GM12878 (cell line): Measurements from ENCODE around the gene AP3B2. TPM values are rescaled to one million over a fixed set of nuclear protein-coding genes. Genes with fewer than 3 reads are reported as not detected.

Experiments
- ATAC-seq: fragments of 200-7000 bp; cut with Tn5 transposase; 3 replicates; pipeline ENCODE4 v1.9.1; 2020; ENCODE audit warnings: mild to moderate bottlenecking, moderate library complexity
- BruUV-seq: library from RNA; stranded (reverse); fragments of 400-500 nt; replicated peaks from 2 replicates; lab custom pipeline; 2021; lab: Mats Ljungman, UMichigan
- CTCF ChIA-PET: fragments of 300-600 bp; sonication (Branson Sonifier 250); formaldehyde crosslinking; extraction: SDS; loops from one replicate; lab custom pipeline; 2021; ENCODE audit warnings: inconsistent platforms; lab: Yijun Ruan, JAX
- POLR2A ChIA-PET: fragments of 350-600 bp; formaldehyde crosslinking; extraction: SDS; loops from one replicate; lab custom pipeline; 2021; ENCODE audit warnings: inconsistent platforms; lab: Charles Lee
- RAD21 ChIA-PET: fragments of 300-600 bp; sonication (Branson Sonifier 250); formaldehyde crosslinking; loops from one replicate; lab custom pipeline; 2023; ENCODE audit warnings: antibody characterized with exemption; ENCODE audit not compliant: unreplicated experiment; lab: Charles Lee
- SMC1A ChIA-PET: fragments of 300-600 bp; sonication (Branson Sonifier 250); formaldehyde crosslinking; loops from one replicate; lab custom pipeline; 2023; ENCODE audit not compliant: unreplicated experiment, uncharacterized antibody; lab: Charles Lee
- DNase-seq: peaks from one replicate; pipeline ENCODE4 v3.0.0-alpha.2; 2011; ENCODE audit warnings: low read depth, low spot score
- FAIRE-seq: peaks from 3 replicates; lab custom pipeline; 2011; peaks lifted over from hg19 to GRCh38; lab: Jason Lieb, UNC
- H2AFZ ChIP-seq: 2 replicates; pipeline ENCODE4 v1.6.0; 2011; ENCODE audit warnings: low read depth, low read length, control low read depth; ENCODE audit not compliant: control insufficient read depth
- H3K27ac ChIP-seq: 2 replicates; pipeline ENCODE4 v1.5.1; 2011; ENCODE audit warnings: control low read depth; ENCODE audit not compliant: control insufficient read depth, insufficient read depth
- H3K27me3 ChIP-seq, 2 experiments: replicated peaks in 1 of 2; 2 replicates each; pipeline versions ENCODE4 v1.6.0 to v1.6.1; 2011; ENCODE audit warnings: low read length in 1 of 2; ENCODE audit not compliant: control insufficient read depth in 2 of 2, insufficient read depth in 2 of 2
- H3K36me3 ChIP-seq, 2 experiments: 2 replicates each; pipeline ENCODE4 v1.5.1; 2011; ENCODE audit warnings: low read length in 1 of 2; ENCODE audit not compliant: control insufficient read depth in 2 of 2, insufficient read depth in 2 of 2
- H3K4me1 ChIP-seq: 2 replicates; pipeline ENCODE4 v1.6.1; 2011; ENCODE audit warnings: mild to moderate bottlenecking, low read length, moderate library complexity, mixed read lengths; ENCODE audit not compliant: control insufficient read depth, insufficient read depth
- H3K4me2 ChIP-seq: 2 replicates; pipeline ENCODE4 v1.6.0; 2011; ENCODE audit warnings: control low read depth; ENCODE audit not compliant: control insufficient read depth, insufficient read depth
- H3K4me3 ChIP-seq: fragments of 200-600 bp; sonication (generic); 2 replicates; pipeline ENCODE4 v1.5.1; 2016
- H3K79me2 ChIP-seq: 2 replicates; pipeline ENCODE4 v1.6.0; 2011; ENCODE audit warnings: low read length; ENCODE audit not compliant: control insufficient read depth, insufficient read depth
- H3K9ac ChIP-seq: 2 replicates; pipeline ENCODE4 v1.8.0; 2011; ENCODE audit warnings: low read length, control low read depth, mixed read lengths; ENCODE audit not compliant: control insufficient read depth, insufficient read depth
- H3K9me3 ChIP-seq: replicated peaks from 3 replicates; pipeline ENCODE4 v1.5.1; 2011; ENCODE audit warnings: mild to moderate bottlenecking, low read length; ENCODE audit not compliant: control insufficient read depth, insufficient read depth
- H4K20me1 ChIP-seq: 2 replicates; pipeline ENCODE4 v1.6.0; 2011; ENCODE audit not compliant: control insufficient read depth, insufficient read depth
- CHD1 ChIP-seq: IDR thresholded peaks from 2 replicates; pipeline ENCODE4 v1.6.1; 2012; ENCODE audit warnings: low read depth, low read length, improper control_type of control experiment
- EP300 ChIP-seq, 2 experiments: fragments of 150-350 bp in 1 of 2; IDR thresholded peaks; 2 replicates each; pipeline ENCODE4 v1.6.1; 2011 to 2012; ENCODE audit warnings: low read depth in 2 of 2, low read length in 2 of 2, borderline replicate concordance in 1 of 2, improper control_type of control experiment in 1 of 2, inconsistent platforms in 1 of 2; ENCODE audit not compliant: control insufficient read depth in 1 of 2
- HCFC1 ChIP-seq: fragments of 150-350 bp; IDR thresholded peaks from 2 replicates; pipeline ENCODE4 v1.6.1; 2014; ENCODE audit warnings: low read length
- HDAC2 ChIP-seq: fragments of 200-600 bp; sonication (generic); IDR thresholded peaks from 2 replicates; pipeline ENCODE4 v1.6.1; 2017
- KAT2A ChIP-seq: conservative IDR thresholded peaks from 2 replicates; pipeline ENCODE4 v1.6.1; 2011; ENCODE audit warnings: low read depth, low read length; ENCODE audit not compliant: control insufficient read depth
- MTA3 ChIP-seq: IDR thresholded peaks from 2 replicates; pipeline ENCODE4 v1.6.1; 2012; ENCODE audit warnings: low read length, inconsistent platforms, borderline replicate concordance
- RFX5 ChIP-seq: IDR thresholded peaks from 2 replicates; pipeline ENCODE4 v1.6.1; 2011; ENCODE audit warnings: low read depth, low read length, improper control_type of control experiment
- SMAD5 ChIP-seq: IDR thresholded peaks from 2 replicates; pipeline ENCODE4 v1.6.1; 2016; ENCODE audit warnings: antibody characterized with exemption, low read depth
- SPI1 ChIP-seq: IDR thresholded peaks from 2 replicates; pipeline ENCODE4 v1.6.1; 2011; ENCODE audit warnings: low read depth, mild to moderate bottlenecking, low read length, moderate library complexity, borderline replicate concordance; ENCODE audit not compliant: insufficient read depth
- TAF1 ChIP-seq: IDR thresholded peaks from 2 replicates; pipeline ENCODE4 v1.6.1; 2011; ENCODE audit warnings: mild to moderate bottlenecking, low read depth, low read length, borderline replicate concordance
- ZSCAN29 ChIP-seq: fragments of 450-650 bp; IDR thresholded peaks from 2 replicates; pipeline ENCODE4 v1.6.1; 2017; ENCODE audit warnings: mild to moderate bottlenecking, moderate library complexity
- WGBS: methylation state at CpG from one replicate; pipeline ENCODE4 v1.1.6; 2016; ENCODE audit warnings: low lambda C conversion rate; ENCODE audit not compliant: insufficient replicate concordance, insufficient coverage; ENCODE audit errors: missing lambda C conversion rate; 5-methylcytosine and 5-hydroxymethylcytosine counted together
- in situ Hi-C: fragments of 300-500 bp; cut with MboI; formaldehyde crosslinking; loops from 9 replicates; pipeline ENCODE4 v1.14.3; 2018; ENCODE audit warnings: mixed read lengths
- intact Hi-C: fragments of 100-400 bp; cut with micrococcal nuclease; formaldehyde crosslinking; loops from one replicate; pipeline ENCODE4 v1.14.2; 2022; ENCODE audit not compliant: unreplicated experiment
- polyA plus RNA-seq, 11 experiments: library from polyadenylated mRNA; depleted of rRNA in 4 of 11; unstranded in 6 of 11; stranded (reverse) in 5 of 11; fragments of >200 nt; fragmentation: Nextera tagmentation in 4 of 11; fragmentation: Illumina TruSeq in 1 of 11; extraction: Ambion mirVana in 4 of 11; extraction: Trizol in 1 of 11; gene quantifications; 1 replicate in 1 of 11; 2 replicates in 10 of 11; pipeline versions ENCODE4 v1.2.1 to v1.2.3, GENCODE V29; 2011 to 2016; ENCODE audit warnings: inconsistent platforms in 2 of 11, missing spikeins in 2 of 11, low read depth in 1 of 11
- total RNA-seq, 4 experiments: library from RNA; depleted of rRNA in 3 of 4; stranded (reverse); fragments of >200 nt in 3 of 4; fragmentation: Illumina TruSeq in 1 of 4; extraction: Trizol in 1 of 4; gene quantifications; 2 replicates each; pipeline versions ENCODE4 v1.2.1 to v1.2.3, GENCODE V29; 2013 to 2021
- TF ChIP-seq, protein P1 (sequence below): fragments of 150-350 bp; IDR thresholded peaks from 2 replicates; pipeline ENCODE4 v1.6.1; 2016; ENCODE audit warnings: low read depth, low read length

Gene AP3B2
- total and polyA plus RNA-seq, 10 of the 15 experiments (the other 5 are each of a cell fraction or from before 2014, with no cell fraction given) = not detected

DNA sequence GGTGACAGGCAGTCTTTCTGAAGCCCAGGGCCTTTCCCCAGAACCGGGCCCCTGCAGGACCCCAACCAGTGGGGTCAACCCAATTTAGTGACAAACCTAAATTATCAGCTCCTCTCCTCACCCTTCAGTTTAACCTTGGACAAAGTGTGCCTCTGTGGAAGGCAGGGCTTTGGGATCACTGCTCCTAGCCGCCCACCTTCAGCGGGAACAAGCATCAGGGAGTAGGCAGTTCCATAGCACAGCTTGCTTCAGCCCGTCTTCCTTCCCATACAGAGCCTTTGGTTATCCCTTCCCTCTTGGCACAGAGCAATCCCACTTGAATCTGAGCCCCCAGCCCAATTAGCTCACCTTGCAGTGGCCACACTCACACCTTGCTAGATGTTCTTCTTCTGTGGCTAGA lies 5.3 kb upstream of the AP3B2 start:
- TF ChIP-seq ZSCAN29 (no peak), MTA3 (no peak), CHD1 (no peak), HCFC1 (no peak), SPI1 (no peak), TAF1 (no peak), RFX5 (no peak), SMAD5 (no peak), KAT2A (no peak), HDAC2 (no peak), EP300 (IDR thresholded peaks at IDR 0.05; ENCODE audit: borderline replicate concordance in 1 of 2, control insufficient read depth in 1 of 2, low read depth in 2 of 2, low read length in 2 of 2) (no peak)
- TF ChIP-seq, protein P1, sequence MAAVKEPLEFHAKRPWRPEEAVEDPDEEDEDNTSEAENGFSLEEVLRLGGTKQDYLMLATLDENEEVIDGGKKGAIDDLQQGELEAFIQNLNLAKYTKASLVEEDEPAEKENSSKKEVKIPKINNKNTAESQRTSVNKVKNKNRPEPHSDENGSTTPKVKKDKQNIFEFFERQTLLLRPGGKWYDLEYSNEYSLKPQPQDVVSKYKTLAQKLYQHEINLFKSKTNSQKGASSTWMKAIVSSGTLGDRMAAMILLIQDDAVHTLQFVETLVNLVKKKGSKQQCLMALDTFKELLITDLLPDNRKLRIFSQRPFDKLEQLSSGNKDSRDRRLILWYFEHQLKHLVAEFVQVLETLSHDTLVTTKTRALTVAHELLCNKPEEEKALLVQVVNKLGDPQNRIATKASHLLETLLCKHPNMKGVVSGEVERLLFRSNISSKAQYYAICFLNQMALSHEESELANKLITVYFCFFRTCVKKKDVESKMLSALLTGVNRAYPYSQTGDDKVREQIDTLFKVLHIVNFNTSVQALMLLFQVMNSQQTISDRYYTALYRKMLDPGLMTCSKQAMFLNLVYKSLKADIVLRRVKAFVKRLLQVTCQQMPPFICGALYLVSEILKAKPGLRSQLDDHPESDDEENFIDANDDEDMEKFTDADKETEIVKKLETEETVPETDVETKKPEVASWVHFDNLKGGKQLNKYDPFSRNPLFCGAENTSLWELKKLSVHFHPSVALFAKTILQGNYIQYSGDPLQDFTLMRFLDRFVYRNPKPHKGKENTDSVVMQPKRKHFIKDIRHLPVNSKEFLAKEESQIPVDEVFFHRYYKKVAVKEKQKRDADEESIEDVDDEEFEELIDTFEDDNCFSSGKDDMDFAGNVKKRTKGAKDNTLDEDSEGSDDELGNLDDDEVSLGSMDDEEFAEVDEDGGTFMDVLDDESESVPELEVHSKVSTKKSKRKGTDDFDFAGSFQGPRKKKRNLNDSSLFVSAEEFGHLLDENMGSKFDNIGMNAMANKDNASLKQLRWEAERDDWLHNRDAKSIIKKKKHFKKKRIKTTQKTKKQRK = no peak
- TF ChIP-seq, all 136 proteins: peak for 0
- H4K20me1 ChIP-seq = no peaks in the 10 kb centered on the region
- H3K36me3 ChIP-seq = no peaks in the 10 kb centered on the region
- BruUV-seq = no TSS peak
- DNase-seq (no peak), FAIRE-seq (no peak), ATAC-seq (no peak)
- RAD21 ChIA-PET = interaction anchor here (1.0 to 1.5 kb wide), 2 partner anchors 26 to 118 kb away, joined by 3 read pairs; no protein-coding TSS in a partner anchor
- no peak overlapping the region for H3K4me3 ChIP-seq
- intact Hi-C loops = no loop called here
- H3K79me2 ChIP-seq = no peaks in the 10 kb centered on the region
- CTCF ChIA-PET = interaction anchor here (1.7 kb wide), 1 partner anchor 36 kb away, joined by 6 read pairs; no protein-coding TSS in a partner anchor
- SMC1A ChIA-PET = no interaction called here
- H3K9me3 ChIP-seq = no peaks in the 10 kb centered on the region
- no peak overlapping the region for H2AFZ ChIP-seq
- H3K4me1 ChIP-seq = no peaks in the 10 kb centered on the region
- in situ Hi-C loops = no loop called here
- POLR2A ChIA-PET = no interaction called here
- H3K9ac ChIP-seq = no peak overlapping the region
- no peak overlapping the region for H3K4me2 ChIP-seq
- H3K27ac ChIP-seq = no peak overlapping the region
- WGBS = 41% methylated on average over 4 of the region's 4 CpGs
- no peaks in the 10 kb centered on the region; a peak in 1 of 4 replicates for H3K27me3 ChIP-seq
